Inflammatory macrophage (primary cell): ENCODE measurements around the gene MYBPH.
A peak's percentile ranks its signal among the peaks of the same experiment; 100 is the strongest.

Source experiments
- DNase-seq, 2 donors: peaks; one replicate each; pipeline ENCODE4 v3.0.0-alpha.2; 2020 to 2022

Gene MYBPH

DNA sequence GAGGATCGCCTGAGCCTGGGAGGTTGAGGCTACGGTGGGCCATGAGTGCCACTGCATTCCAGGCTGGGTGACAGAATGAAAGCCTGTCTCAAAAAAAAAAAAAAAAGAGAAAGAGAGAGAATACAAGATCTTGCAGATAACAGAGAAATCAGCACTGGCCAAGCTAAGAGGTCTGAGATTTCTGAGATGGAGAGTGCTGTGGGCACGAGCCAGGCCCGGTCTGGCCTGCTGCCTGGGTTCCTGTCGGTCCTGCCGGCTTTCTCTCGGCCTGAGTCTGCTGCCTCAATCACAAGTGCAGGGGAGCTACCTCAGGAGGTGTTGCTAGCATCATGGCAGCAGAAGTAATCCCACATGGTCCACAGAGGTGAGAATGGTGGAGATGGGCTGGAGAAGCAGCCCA, 29.1 kb downstream of the MYBPH start:
- DNase-seq = no peak

DNA sequence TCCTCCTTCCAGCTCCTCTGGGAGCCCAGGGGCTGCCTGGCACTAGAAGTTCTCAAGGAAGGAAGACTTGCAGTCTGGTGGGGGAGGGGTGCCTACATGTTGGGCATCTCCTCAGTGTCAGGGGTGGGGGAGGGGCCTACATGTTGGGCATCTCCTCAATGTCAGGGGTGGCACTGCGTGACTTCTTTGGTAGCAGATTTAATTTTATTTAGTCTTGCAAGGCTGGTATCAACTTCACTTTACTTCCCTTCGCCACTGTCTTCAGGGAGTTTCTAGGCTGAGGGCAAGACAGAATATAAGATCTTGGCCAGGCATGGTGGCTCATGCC, 29.6 kb downstream of the MYBPH start:
- DNase-seq = no peak

DNA sequence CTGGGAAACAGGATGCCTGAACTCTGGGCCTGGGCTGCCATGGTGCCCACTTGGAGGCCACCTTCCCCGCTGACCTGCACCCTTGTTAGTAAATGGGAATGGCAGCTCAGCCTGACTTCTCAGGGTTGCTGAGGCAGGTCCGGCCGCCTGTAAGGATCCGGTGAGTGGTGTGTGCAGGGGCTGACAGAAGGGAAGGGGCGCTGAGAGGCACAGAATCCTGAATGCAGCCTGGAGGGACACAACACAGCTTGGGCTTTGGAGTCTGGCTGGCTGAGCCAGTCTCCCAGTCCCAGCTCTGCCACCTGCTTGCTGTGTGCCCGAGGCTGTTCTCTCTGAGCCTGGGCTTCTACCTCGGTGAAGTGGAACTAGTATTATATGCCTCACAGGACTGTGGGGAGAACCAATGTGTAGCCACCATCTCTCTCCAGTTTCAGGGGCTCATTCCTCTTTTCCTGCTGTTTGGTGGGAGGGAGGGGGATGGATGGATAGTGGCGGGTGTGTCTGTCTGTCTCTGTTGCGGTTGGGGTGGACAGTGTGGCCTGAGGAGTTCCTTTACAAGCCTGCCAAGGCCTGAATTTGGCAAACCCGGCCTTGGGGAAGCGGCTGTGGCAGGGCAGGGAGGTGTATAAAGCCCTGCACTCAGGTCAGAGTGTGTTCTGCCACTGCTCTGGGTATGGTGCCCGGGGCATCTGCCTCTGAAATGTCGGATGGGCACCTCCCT, 30.1 kb downstream of the MYBPH start:
- DNase-seq = no peak

DNA sequence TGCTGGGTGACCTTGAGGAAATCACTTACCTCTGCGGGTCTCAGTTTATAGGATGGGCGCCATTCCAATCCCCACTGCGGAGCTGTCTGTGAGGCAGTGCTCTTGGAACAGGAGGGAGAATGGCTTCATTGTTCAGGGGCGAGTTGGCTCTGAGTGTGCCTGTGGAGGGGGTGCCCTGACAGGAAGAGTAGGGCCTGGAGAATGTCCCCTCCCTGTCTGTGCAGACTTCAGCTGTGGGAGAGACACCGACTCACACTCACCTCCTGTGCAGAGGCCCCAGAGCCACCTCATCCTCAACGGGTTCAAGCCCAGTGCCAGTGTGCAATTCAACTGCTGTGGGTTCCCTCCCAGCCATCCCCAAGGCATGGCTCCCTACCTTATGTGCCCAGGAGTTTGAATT, 31.0 kb downstream of the MYBPH start:
- DNase-seq = no peak

DNA sequence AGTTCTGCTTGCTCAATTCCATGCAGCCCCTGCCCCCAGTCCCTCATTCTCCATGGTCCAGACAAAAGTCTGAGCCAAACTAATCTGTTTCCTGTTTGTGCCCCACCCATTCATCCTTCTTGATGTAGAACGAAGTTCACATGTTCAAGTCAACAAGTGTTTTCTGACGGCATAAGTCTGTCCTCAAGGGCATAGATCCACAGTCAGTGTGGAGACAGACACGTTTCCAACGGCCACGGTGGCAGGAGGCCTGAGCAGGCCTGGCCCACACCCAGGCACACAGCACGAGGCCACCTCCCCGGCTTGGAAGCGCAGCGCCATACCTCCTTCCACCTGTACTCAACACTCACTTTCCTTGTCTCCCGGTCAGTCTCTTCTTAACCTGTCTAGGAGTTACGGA, 32.0 kb downstream of the MYBPH start:
- DNase-seq = no peak

DNA sequence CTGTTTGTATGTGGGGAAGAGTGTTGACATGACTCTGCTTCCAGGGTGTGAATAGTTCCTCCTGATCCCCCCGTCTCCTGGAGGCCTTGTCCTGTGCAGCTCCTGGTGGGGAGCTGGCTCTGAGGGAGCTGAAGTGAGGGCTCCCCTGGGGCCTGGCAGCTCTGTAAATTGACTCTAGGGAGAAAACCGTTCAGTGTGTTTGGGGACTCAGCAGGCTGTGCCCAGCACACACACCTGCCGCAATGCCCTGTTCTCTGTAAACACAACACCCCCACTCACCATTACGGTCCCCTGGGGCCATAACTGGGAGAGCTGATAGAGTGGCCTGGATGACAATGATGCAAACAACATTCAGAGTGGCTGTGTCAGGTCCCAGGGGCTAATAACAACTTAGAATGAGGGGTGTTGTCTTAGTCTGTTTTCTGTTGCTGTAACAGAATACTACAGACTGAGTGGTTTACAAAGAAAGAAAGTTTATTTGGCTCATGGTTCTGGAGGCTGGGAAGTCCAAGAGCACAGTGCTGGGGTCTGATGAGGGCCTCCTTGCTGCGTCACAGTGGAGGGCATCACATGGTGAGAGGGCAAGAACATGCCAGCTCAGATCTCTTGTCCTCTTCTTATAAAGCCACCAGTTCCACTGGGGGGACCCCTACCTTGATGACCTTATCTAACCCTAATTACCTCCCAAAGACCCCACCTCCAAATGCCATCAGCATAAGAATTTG, 32.8 kb downstream of the MYBPH start:
- no peak for DNase-seq

DNA sequence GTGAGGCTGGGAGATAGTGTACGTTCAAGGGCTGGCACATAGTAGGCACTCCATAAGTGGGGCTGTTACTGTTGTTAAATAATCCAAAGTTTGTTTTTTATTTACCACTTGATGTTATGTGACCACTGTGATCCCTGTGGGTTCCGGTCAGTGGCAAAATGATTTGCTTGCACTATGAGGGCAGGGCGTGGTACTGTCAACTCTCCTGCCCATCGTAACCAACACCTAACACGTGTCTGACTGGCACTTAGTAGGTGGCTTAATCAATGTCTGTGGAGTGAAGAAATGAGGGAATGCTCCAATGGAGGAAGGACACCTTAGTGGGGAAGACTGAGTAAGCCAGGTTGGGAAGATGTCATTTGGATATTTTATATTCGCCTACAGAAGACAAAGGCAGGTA, 33.5 kb downstream of the MYBPH start:
- no peak for DNase-seq

DNA sequence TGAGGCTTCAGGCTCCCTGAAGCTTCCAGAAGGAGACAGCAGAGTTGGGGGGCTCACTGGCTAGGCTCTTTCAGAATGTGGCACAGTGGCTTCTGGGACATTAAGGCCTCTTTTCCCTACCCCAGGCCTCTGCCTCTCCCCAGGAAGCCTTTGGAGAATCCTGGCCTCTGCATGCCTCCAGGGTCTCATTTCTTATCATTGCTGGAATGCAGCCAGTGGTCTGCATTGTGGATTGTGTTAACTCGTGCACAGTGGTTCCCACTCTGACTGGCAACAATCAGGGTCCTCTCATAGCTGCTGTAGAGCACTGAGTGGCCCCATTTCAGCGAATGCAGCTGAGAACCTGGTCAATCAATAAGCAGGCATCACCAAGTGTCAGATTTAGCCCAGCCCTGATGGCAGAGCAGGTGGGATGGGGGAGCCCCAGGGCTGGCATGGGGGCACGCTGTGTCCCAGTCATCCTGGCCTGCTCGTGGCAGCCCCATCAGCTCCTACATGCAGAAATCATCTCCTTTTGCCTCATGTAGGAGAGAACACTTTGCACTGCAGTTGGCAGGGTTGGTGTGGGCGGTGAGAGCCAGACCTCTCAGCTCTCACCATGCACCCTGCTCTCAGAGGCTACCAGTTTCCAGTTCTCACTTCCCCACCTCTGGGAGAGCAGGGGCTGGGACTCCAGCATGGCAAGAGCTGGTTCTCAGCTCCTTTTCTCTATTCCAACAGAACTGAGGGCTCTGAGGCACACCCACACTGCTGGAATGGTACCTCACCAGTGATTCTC, 34.7 kb downstream of the MYBPH start:
- peak; percentile 65 to 77 for DNase-seq

DNA sequence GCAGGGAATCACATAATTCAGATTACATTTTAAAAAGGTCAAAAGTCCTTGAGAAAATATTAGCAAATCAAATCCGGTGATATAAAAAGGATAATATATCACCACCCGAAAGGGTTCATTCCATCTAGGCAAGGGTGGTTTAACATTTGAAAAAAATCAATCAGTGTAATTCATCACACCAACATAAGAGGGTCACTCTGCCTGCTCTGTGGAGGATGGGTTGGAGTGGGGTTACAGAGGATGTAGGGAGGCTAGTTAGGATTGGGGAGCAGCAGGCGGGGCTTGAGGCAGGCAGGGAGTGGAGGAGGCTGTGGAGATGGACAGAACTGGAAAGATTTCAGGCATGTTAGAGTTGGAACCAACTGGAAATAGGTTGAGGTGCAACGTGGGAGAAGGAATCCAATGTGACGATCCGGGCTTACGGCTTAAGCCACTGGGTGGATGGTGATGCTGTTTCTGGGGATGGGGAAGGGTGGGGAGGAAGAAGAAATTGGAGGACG, 35.6 kb downstream of the MYBPH start:
- DNase-seq = no peak

DNA sequence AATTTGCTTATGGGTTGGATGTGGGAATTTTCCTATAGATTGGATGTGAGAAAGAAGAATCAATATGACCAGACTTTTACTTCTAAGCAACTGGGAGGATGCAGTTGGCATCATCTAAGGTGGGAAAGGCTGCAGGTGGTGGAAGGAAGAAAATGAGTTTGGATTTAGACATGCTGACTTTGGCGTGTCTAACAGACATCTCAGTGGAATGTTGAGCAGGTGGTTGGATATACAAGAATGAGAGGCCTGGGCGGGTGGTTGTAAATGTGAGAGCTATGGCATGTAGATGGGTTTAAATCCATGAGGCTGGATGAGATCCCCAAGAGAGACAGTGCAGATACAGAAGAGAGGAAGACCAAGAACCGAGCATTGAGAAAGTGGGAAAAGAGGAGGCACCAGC, 37.6 kb downstream of the MYBPH start:
- no peak for DNase-seq

DNA sequence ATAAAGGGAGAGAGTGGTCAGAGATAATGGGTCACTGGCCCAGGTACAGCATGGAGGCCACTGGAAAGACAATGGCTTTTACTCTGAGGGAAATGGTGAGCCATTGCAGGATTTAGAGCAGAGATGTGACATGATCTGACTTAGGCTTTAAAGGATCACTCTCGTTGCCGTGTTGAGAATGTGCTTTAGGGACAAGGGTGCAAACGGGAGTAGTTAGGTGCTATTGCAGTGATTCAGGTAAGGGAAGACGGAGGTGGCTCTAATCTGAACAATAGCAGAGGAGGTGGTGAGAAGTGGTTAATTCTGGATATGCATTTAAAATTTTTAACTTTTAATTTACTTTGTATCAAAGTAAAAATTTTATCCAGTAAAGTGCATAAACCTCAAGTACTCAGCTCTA, 38.3 kb downstream of the MYBPH start:
- no peak for DNase-seq

DNA sequence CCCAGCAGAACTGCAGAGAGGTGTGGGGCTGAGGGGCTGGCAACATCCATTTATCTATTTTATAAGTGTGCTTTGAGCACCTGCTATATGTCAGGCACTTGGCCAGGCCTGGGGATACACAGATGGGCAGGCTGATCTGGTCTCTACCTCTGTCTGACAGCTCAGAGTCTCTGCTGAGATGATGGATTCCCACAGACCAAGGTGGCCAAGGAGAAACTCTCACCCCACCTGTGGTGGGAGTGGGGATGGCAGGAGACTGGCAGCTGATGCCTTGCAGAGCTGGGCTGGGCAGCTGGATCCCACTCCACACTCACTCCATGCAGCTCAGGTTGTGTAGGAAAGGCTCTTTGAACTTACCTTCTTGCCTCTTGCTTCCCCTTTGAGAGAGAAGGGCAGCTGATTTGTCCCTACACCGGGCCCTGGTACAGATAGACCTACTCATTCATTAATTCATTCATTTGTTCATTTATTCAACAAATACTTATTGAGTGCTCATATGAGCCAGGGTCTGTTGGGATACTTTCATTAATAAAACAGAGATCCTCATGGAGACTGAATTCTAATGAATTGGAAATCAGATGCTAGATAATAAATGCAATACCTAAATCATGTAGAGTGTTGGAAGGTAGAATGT, 39.1 kb downstream of the MYBPH start:
- no peak for DNase-seq

DNA sequence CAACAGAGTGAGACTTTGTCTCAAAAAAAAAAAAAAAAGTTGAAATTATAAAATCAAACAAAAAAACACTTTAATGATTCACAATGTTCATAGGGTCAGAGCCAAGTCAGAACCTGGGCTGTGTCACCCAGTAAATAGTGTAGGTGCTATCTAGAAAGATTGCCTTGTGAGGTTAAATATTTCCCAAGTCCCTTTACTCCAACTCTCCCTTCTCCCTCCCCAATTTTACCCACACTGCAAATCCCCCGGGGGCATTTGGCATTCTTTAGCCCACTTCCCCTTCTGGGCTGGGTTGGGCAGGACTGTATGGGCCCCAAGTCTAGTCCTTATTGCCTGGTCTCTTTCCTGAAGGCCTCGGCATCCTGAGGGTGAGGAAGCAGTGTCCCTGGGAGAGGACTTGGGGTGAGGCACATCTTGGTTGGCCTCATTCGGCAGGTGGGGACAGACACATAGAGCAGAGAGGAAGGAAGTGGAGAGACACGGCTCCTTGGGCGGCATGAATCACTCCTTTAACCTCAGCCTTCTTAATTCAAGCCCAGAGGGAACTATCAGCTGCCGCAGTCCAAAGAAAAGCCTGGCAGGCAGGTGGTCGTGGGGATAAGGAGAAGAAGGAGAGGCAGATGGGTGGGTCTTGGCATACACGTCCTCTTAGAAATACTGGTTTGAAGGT, 39.9 kb downstream of the MYBPH start:
- peak; percentile 41 to 49 for DNase-seq

DNA sequence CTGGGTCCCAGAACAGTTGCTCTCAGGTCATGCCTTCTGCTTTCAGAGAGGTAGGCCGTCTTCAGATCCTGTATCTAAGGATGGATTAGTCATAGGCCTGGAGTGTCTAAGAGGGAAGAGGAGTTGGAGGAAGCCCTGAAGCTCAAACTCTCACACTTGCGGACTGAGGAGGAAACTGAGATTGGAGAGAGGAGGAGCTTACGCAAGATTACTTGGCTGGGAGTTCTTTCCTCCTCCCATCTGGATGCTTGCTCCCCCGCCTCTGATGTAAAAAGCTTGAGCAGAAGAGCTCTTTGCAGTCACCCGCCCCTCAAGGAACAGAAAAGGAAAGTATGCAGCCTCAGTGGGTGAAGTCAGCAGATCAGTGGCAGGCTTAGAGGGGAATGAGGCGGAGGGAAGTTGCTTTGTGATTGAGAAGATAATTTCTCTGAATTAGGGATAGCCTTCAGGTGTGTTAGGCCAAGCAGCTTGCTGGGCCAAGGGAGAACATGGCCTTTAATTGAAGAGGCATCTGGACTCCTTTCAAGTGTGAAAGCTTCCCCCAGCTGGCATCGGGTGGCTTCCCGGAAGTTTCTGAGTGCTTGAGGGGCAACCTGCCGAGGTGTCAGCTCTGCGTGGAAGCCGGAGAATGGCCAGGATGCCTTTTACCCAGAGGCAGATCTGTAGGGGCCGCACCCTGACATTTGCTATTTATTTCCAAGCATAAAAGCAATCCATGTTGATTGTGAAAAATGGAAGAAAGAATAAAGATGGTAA, 41.5 kb downstream of the MYBPH start:
- peak; percentile 81 to 91 for DNase-seq

DNA sequence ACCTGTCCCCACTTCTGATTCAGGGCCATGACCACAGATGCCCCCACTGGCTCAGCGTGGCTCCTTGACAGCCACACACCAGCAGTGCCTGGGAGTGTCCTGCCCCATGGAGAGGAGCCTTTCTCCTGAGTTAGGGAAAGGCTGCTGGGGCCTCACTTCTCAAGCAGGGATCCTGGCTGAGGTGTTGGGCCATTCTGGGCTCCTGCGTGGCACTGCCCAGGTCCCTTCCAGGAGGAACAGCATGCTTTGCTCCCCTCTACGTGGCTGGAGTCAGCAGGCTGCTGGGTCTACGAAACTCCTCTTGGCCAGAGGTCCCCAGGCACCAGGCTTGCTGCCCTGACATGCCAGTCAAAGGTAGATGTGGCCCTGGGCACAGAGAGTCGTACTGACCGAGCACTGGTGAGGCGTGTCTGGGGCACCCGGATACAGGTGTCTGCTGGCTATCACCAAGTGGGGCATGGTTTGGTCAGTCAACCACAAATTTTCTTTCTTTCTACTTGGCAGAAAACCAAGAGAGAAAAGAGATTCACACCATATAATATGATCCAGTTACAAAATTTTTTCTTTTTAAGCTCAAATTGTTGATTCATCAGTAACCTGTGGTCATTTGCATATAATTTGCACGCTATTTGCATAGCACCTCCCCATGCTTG, 44.0 kb downstream of the MYBPH start:
- DNase-seq = no peak

DNA sequence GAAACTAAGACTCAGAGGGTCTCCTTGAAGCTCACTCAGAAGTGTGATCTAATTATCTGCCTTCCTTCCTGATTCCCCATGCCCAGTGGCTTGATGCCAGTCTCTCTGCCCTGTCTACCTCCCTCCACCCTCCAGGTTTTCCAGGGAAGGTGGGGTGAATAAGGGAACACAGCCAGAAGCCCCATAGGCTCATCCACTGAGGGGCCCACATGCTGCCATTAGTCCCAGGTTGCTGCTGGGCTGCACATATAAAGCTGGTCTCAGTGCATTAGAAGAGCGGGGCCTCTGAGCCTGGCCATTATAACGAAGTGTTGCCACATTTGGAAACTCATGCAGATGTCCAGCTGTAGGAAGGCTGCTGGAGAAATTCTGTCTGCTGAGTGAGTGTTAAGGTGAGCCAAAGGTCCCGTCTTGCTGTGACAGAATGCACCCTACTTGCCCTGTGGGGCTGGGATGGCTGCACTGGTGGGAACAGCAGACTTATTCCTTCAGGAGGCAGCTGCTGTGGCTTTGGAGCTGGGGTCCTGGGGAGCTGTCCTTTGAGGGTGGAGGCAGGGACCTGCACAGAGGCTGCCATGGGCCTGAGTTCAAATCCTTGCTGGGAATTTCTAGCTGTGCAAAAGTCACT, 45.2 kb downstream of the MYBPH start:
- DNase-seq = no peak

DNA sequence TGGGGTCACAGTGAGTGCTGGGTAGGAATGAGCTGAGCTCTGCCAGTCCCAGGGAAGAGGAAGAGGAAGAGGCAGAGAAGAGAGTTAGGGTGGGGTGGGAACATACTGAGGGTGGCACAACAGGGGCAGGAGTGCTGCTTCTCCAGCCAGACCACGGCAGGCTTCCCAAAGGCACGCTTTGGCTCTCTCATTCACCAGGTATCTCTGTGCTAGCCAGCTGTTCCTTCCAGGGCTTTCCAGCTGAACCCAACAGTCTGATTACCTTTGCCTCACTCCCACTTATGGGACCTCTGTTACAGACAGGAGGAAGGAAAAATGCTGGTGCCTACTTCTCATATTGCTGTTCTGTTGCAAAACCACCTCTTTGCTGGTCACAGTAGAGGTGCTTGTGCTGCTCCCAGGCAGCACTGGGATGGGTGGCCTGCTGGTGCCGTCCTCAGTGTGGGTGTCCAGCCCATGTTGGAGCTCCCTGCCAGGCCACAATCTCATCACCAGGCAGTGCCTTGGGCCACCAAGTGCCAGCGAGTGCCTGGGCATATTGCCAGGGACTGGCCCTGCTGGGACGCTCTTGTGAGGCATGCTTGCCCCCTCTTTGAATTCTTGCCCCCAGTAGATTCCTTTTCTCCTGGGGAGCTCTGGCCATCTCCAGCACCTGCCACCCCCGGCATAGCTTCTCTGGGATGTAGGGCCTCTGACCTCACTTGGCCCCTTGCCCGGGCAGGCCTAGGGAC, 46.0 kb downstream of the MYBPH start:
- DNase-seq = peak; percentile 43 to 52

DNA sequence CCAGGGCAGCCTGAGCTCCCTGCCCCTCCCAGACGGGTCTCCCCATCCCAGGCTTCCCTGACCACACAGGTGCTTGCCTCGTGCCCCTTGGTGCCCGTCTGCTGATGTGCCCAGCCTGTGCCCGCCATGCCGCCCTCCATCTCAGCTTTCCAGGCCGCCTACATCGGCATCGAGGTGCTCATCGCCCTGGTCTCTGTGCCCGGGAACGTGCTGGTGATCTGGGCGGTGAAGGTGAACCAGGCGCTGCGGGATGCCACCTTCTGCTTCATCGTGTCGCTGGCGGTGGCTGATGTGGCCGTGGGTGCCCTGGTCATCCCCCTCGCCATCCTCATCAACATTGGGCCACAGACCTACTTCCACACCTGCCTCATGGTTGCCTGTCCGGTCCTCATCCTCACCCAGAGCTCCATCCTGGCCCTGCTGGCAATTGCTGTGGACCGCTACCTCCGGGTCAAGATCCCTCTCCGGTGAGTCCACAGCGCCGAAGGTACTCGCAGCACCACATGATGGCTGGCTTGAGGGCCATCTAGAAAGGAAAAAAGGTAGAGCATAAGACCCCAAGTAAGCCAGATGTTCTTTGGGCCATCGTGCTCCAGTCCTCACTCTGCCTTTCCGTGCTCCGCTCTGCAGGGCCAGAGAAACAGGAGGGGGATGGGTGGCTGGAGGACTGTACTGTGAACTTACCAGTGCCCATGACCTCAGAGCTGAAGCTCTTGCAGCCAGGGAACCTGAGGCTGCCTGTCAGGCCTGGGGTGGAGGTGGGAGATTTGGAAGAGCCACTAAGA, 46.7 kb downstream of the MYBPH start:
- no peak for DNase-seq

DNA sequence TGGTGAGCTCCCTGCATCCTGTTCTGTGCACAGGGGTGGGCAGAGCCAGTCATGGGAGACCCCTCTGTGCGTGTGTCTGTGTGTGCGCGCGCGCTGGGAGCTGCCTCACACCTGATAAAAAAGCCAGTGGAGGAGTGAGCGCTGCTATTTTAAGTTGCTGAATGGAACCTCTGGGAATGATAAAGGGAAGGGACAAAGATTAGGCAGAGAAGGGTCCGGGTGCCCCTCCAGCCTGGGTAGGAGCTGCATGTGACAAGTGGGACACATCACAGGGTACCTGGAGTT, 47.3 kb downstream of the MYBPH start:
- no peak for DNase-seq
